GM18520 (cell line): ENCODE data around the gene ADD3.
A peak's percentile ranks its signal among the peaks of the same experiment; 100 is the strongest.
"Not testable (repeated sequence)": the region's sequence is repeated elsewhere in the genome, so short reads cannot be mapped to it uniquely, and the experiment has no call there.

ENCODE experiments used
- ATAC-seq: cut with Tn5 transposase; IDR thresholded peaks from one replicate; pipeline ENCODE4 v1.9.1; 2021; ENCODE audit not compliant: unreplicated experiment

The ADD3 gene

DNA sequence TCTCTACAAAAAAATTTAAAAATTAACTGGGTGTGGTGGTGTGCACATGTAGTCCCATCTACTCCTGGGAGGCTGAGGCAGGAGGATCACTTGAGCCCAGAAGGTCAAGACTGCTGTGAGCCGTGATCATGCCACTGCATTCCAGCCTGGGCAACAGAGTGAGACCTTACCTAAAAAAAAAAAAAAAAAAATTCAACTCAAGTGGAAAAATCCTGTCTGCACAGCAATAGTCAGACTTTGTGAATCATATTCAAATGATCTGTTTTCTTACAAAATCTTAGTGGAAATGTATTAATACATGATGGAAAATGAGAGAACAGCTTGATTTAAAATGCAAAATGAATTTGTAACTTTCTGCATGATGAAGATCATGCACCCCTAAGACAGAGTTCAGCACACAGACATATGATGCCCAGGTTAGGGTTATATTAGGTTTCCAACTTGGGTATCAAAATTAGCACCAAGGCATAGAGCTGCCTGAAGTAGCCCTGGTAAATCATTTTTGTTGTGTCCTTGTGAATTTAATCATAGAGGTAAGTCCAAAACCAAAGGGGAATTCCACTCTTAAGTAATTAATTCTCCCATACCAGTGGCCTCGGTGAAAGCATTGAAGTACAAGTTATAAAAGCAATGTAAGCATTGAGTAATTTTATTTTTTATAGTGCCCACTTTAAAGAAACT lies 93.8 kb downstream of the ADD3 start:
- ATAC-seq = peak; percentile 35

DNA sequence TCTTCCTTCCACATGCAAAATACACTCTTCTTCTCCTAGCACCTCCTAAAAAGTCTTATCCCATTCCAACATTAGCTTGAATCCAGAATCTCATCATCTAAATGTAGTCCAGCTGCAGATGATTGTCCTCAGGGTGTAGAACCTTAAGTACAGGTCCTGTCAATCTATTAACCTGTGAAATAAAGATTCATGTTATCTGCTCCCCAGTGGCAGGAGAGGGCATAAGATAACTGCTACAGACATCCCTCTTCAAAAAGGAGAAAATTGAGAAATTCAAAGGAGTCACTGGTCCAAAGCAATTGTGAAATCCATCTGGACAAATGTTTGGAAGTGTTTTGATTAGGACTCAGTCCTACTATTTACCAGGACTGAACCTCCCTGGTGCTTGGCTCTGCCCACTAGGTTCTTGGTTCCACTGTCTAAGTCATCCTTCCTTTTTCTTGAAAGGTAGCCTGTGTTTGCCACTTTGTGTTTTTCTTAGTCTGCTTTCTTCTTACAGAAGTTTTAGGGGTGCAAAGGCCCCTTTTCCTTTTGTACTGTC lies 96.2 kb downstream of the ADD3 start:
- no peak for ATAC-seq

DNA sequence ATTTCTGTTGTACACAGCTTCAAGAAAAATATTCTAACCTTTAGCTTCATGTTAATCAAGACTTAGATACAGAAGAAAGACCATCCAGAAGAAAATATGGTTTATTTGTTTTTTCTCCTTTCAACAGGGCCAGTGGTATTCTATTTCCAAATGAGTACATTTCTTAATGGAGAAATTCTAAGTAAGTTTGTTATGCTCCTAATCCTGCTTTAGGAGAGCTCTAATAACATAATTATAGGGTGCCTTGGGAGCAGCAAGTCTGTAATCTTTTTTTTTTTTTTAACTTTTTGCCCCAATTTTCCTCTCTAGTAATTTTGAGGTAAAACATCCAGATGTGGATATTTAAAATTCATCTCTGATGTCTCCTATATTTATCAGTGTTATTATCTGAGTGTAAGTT lies 98.1 kb downstream of the ADD3 start:
- no peak for ATAC-seq

DNA sequence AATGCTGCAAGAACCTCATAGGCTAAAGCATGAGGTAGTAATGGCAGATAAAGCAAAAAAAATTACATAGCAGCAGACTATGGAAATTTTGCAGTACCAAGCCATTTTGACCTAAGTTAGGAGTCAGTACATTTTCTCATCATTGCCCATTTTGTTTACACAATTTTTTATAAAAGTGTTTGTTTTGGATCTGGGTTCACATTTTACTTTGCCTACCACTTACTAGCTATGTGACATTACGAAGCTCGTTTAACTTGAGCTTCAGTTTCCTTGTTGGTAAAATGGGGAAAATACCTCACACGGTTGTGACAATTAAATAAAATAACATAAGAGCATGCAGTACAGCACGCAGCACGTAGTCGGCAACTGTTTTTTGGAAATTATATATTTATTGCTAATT lies 99.6 kb downstream of the ADD3 start:
- ATAC-seq = no peak

DNA sequence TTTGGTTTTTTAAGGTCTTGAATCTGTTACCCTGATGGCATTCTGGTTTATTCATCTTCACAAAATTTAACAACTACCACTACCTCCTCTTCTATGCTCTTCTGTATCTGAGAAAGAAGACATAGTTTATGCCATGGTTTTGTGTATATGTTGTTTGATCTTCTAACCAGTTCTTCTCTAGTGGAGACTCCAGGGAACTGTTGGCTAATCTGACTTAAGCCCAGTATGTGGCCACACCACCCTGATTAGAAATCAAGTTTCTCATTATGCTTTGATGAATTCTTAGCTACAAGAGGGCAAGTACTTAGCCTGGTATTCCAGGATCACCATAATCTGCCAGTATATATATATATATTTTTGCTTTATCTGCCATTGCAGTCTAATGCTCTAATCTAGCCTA lies 100.1 kb downstream of the ADD3 start:
- ATAC-seq = no peak

DNA sequence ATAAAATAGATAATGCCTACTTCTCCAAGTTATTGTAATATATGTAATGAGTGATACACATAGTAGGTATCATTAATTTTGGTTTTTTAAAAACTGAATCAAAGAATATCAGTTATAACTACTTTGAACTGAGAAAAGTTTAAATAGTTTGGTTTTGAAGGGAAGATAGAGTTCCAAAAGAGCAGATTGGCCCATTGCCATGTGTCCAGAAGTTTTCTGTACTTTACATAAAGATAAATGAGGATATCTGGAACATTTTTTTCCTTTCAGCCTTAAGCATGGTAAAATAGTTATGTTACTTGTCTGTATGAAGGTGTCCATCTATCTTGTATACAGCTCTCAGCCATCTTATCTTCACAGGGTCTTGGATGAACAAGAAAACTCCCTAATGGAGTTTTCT lies 101.7 kb downstream of the ADD3 start:
- no peak for ATAC-seq

DNA sequence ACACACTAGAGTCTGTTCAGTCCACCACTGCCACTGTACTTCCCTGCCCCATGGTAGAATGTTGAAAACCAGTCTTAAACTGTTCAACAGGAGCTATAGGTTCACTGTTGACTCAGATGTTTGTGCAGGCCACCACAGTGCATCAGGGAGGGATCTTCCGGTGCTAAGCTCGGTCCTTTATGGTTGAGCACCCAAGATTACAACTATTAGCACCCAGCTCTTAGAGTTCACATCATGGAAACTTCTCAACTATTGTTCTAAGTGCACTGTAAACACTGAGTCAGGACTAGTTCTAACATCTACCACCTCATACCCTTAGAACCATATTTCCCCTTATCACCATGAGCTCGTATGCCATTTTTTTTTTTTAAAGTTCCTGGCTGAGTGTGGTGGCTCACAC lies 102.6 kb downstream of the ADD3 start:
- no peak for ATAC-seq

DNA sequence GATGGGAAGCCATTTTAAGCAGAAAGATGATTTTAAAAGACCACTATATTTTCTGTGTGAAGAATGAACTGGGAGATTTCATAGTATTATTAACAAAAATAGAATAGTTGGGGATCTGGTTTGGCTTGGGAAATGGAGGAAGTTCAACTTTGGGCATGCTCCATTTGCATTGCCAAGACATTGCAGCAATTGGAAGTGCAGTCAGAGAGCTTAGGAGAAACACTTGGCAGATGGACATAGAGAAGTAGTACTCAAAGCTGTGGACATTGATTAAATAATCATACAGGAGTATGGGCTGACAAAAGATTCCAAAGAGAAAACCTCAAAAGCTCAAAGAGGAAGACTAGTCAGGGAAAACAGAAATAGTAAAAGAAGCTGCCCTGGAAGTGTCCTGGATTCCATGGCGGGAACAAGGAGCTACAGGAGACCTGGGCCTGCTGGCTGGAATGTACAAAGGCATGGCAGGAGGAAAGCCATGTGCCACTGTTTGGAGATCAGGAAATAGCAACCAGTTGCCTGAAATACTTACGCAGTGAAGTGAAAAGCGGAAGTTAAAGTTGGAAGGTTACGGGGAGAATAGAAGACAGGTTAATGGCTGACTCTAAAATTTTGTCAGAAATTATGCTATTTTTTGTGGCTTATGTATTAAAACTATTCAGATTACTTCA lies 106.0 kb downstream of the ADD3 start:
- no peak for ATAC-seq

DNA sequence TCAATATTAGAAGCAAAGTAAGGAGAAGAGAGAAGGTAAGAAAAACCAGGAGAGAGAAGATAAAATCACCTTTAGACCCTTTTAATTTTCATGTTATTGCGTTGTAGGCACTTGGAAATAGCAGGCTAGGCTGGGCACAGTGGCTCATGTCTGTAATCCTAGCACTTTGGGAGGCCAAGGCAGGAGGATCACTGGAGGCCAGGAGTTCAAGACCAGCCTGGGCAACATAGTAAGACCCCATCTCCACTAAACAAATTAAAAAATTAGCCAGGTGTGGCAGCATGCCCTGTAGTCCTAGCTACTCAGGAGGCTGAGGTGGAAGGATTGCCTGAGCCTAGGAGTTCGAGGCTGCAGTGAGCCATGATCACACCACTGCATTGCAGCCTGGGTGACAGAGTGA lies 106.9 kb downstream of the ADD3 start:
- ATAC-seq = not testable (repeated sequence)

DNA sequence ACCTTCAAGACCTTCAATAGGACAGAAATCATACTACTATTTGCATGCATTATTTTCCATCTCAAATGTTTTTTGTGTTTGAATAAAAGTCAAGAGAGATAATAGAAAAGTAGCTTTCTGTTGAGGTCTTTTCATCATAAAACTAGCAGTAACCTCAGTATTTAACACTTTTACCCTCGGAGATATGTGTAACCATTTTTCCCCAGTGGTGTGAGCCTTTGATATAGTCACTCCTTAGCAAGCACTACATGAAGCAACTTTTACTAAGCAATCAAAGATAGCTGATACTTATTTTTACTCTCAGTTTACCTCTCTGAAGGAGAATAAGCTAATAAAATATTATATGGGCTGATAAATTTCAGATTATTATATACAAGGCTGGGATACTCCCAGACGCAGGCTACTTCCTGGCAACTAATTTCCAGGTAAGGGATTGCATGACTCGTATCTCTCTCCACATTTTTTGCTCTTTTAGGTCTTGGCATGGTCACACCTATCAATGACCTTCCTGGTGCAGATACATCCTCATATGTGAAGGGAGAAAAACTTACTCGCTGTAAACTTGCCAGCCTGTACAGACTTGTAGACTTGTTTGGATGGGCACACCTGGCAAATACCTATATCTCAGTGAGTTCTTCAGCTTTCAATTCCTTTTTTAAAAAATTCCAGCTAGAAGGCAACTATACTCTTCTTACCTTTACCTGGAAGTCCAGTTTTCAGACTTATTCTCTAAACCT lies 108.2 kb downstream of the ADD3 start:
- no peak for ATAC-seq

DNA sequence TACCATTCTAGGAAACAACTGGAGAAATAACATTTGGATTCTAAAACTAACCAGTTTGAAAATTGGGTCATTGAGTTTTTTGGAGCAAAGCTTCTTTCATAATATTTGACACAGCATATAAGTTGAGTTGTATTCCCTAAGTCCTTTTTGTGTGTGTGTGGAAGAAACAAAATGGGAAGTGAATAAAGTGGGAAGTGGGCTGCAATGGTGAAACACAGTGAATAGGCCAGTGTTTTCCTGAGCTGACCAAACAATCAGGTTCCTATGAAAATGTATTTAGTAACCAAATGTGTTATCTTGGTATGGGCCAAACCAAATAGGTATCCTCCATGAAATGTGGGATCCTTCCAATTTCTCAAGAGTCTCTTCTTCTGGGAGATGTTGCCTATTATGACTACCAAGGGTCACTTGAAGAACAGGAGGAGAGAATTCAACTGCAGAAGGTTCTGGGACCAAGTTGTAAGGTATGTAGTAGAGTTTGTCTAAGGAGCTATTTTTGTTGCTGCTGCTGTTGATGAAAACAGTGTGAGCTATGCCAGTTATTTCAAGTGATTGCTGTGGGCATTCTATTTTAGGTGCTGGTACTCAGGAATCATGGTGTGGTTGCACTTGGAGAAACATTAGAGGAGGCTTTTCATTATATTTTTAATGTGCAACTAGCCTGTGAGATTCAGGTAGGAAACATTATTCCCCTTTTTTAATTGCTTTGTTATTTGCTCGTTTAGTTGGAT lies 111.3 kb downstream of the ADD3 start:
- no peak for ATAC-seq

DNA sequence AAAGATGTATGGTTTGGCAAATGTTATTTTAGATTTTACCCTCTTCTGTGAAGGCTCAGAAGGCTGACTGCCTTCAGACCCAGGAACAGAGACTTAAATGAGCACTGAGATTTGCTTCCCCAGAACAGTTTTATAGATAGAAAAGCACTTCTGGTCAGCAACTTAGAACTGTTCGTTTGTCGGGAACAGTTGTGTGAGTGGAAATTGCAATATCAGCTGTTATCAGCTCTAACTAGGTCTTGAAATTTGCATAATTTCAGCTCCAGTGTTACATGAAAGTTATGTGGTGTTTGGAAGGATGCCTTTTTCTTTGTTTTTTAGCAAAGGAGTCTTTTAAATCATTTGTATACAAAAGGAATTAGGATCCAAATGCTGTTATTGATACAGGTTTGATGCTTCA lies 115.8 kb downstream of the ADD3 start:
- ATAC-seq = no peak

DNA sequence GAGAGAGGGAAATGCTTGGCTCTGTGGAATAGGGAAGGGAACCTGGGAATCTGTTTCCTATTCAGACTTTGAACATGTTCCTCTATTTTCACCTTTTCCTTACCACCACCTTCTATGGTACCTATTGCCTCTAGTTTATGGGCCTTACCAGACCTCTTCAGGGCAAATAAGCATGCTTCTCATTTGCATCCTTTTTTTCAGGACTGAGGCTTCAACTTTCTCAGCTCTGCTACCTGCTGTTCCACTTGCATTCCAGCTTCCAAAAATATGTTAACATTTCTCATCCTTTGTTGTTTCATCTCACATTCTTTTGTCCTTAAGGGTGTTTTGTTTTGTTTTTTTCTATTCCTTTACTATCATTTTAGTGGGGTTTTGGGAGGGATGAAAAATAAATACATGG lies 121.7 kb downstream of the ADD3 start:
- ATAC-seq = no peak

DNA sequence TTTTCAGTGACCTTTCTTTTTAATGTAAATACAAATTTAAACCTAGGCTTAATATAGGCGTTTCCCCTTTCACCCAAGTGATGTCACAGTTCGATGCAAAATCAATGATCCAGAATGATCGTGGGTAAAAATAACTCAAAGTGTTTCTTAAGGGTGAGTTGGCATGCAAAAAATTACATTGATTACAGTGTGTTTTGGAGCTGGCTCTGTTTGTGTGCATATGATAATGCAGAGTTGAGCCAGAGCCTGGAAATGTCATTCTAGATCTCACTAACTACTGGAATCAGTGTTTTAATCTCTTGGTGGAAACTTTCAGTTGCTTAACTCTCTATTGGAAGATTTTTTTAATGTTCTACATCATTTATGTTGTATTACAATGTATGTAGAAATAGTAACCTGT lies 127.1 kb downstream of the ADD3 start:
- ATAC-seq = no peak

DNA sequence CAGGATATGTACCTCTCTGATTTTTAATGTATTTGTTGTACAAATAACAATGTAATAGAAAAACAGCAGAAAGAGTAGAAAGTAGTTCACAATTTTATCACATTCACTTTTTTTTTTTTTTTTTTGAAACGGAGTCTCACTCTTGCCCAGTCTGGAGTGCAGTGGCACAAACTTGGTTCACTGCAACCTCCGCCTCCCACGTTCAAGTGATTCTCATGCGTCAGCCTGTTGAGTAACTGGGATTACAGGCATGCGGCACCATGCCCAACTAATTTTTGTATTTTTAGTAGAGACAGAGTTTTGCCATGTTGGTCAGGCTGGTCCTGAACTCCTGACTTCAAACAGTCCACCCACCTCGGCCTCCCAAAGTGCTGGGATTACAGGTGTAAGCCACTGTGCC lies 128.1 kb downstream of the ADD3 start:
- not testable (repeated sequence) for ATAC-seq

DNA sequence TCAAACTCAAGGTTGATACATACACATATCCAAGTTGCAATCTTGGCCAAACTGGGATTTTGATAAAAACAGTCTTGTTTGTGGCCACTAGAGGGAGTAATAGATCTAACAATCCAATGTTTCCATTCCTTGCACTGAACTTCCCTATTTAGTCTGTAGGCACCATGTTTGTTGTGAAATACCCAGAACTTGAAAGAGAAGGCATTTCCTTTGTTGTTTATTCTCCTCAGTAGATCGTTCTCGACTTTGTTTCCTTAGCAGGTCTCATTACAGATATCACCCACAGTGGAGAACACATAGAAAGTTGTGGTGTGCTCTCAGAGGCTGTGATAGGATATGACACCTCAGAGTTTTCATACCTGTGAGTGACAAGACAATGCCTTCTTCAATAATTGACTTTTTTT lies 129.4 kb downstream of the ADD3 start:
- peak; percentile 62 for ATAC-seq

DNA sequence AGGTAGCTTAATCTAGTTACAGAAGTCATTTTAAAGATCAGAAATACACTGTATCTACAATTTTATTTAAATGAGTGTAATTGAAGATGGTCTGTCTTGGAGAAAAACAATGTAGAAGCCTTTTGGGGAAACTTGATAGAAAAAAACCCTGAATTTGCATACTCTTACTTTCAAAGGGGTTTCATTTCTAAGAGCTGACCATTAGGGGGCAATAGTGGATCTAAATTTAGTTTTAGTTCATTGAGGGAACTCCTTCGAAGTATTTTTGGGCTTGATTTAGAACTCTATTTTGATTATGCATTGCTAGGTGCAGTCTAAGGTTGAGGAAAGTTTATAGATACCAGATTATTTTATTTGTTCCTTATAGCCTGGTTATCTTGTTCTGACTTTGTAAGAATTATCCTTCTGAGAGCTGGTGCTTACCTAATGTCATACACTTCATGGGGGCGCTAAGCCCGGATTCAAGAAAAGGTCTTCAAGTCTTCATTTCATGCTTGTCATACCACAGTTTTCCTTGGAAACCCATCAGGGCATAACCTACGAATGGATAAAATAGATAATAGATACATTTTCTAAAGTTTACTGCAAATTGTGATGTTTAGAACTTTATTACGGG lies 130.5 kb downstream of the ADD3 start:
- no peak for ATAC-seq

DNA sequence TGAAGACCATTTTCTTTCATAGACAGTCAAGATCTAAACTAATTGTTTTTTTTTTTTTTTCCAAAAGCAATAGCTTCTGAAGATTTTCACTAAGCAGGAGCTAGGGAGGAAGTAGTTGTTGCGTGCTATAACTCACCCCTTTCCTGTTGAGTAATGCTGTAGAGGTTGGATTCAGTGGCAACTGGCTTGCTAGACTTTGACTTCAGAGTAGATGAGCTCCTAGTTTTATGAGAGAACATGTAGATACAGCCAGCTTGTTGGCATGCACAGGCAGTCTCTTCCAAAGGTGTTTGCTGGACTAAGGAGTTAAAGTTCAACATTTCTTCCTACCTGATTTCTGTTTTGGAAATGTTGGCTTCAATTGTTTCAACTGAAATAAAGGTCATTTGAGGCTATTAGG lies 133.4 kb downstream of the ADD3 start:
- ATAC-seq = no peak

DNA sequence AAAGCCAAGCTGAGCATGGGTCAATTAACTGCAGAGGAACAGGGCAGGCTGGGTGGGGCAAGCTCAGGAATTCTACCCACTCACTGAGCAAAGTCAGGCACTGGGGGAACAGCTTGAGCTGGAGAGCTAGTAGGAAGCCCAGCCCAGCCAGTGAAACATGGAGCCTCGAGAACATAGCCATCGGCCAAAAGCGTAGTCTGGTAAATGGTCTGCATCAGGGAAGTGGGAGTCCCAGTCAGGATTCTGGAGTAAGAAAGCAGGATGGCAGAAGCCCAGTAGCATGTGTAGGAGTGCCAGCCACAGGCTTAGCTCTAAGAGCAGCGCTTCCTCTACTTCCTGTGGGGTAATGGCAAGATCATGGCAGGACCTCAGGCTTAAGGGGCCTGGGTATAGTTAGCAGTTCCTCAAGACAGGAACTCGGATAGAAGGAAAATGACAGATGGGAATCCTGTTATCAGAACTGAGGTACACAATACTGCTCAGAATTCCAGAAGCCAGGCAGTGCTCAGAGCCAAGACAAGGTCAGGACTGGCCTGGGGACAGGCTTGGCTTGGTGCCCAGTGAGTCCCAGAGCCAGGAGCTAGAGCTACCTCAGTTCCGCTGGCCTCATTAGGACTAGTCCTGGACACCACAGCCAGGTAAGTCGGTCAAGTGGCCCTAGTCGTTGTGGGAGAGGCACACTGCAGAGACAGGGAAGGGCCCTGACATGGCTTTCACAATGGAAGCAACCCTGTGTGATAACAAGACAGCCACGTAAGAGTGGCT lies 134.3 kb downstream of the ADD3 start:
- no peak for ATAC-seq

DNA sequence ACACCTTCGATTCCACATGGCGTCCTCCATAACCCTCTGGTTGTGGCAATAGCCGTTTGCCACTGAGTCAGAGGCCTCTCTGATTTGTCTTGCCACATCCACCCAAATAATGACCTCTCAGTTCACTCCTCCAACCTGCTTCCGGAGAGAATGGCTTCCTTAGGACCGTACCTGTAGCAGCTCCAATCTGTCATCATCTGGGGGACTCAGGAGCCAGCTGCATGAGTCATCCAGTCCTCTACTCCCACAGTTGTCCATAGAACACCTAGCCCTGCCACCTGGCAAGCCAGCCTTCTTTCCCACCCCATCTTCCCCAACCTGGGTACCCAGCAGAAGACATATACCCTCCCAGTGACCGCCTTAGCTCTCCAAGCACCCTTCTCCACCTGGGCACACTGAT lies 135.2 kb downstream of the ADD3 start:
- no peak for ATAC-seq
